Stromal cell of bone marrow (primary cell): ENCODE data around the gene CCDC107.

ENCODE experiments used
- DNase-seq: peaks from one replicate; pipeline ENCODE4 v3.0.0-alpha.2; 2012; ENCODE audit warnings: low read depth

The CCDC107 gene

GRCh38 chr9:35703906-35704672 lies 46.0 kb downstream of the CCDC107 start:
- no peak for DNase-seq

- DNase-seq, result no peak
These were observed 47.3 kb downstream of the CCDC107 start for GRCh38 chr9:35705372-35705771.

- DNase-seq, result no peak
These were observed 47.8 kb downstream of the CCDC107 start for GRCh38 chr9:35705836-35706430.

- no peak for DNase-seq
These were observed 48.9 kb downstream of the CCDC107 start for GRCh38 chr9:35706951-35707350.

GRCh38 chr9:35708146-35708545 lies 50.1 kb downstream of the CCDC107 start:
- DNase-seq, result no peak

- no peak for DNase-seq
These were observed 52.9 kb downstream of the CCDC107 start for GRCh38 chr9:35710818-35711500.
